HCT116 (cell line): ENCODE results near the gene CDH4. TPM values are rescaled to one million over a fixed set of nuclear protein-coding genes. Genes with fewer than 3 reads are reported as not detected.

Experiments
- ATAC-seq: fragments of 200-7000 bp; cut with Tn5 transposase; 2 replicates; pipeline ENCODE4 v1.9.1; 2020; ENCODE audit warnings: mild to moderate bottlenecking, moderate library complexity
- BruUV-seq: library from RNA; stranded (reverse); fragments of 400-500 nt; replicated peaks from 2 replicates; lab custom pipeline; 2021; lab: Mats Ljungman, UMichigan
- CTCF ChIA-PET: fragments of 300-600 bp; sonication (Branson Sonifier 250); formaldehyde crosslinking; loops from one replicate; lab custom pipeline; 2021; ENCODE audit warnings: antibody characterized with exemption; lab: Charles Lee
- POLR2A ChIA-PET: fragments of 300-600, 350-600 bp; sonication (Branson Sonifier 250); formaldehyde crosslinking; loops from one replicate; lab custom pipeline; 2021; ENCODE audit warnings: antibody characterized with exemption; lab: Charles Lee
- RAD21 ChIA-PET, 2 experiments: fragments of 300-600 bp; sonication (Branson Sonifier 250); formaldehyde crosslinking; loops; one replicate each; lab custom pipeline; 2023; ENCODE audit warnings: low total read pairs in 2 of 2; ENCODE audit not compliant: uncharacterized antibody in 2 of 2, unreplicated experiment in 2 of 2, low non-redundant PET in 1 of 2; lab: Charles Lee
- DNase-seq: peaks from one replicate; pipeline ENCODE4 v3.0.0-alpha.2; 2010; ENCODE audit warnings: low read depth, low spot score
- H2AFZ ChIP-seq: fragments of 200-600 bp; shearing (Covaris generic), sonication (generic); 2 replicates; pipeline ENCODE4 v1.6.1; 2017; ENCODE audit warnings: low read depth, mixed run types, mixed read lengths, antibody characterized with exemption, low read length; ENCODE audit not compliant: poor library complexity, severe bottlenecking
- H3K27ac ChIP-seq: 2 replicates; pipeline ENCODE4 v1.5.1; 2012; ENCODE audit warnings: low read depth, low read length
- H3K27me3 ChIP-seq: fragments of 200-600 bp; sonication (generic); 2 replicates; pipeline ENCODE4 v1.6.1; 2016; ENCODE audit warnings: mixed run types, low read length, mixed read lengths; ENCODE audit not compliant: insufficient read depth
- H3K36me3 ChIP-seq, 2 experiments: fragments of 200-500 bp in 1 of 2; fragments of 200-600 bp in 1 of 2; sonication (Bioruptor generic) in 1 of 2; sonication (generic) in 1 of 2; 2 replicates each; pipeline versions ENCODE4 v1.5.1 to v1.6.1; 2014 to 2016; ENCODE audit warnings: low read length in 2 of 2, inconsistent platforms in 1 of 2, mixed read lengths in 1 of 2, mixed run types in 1 of 2; ENCODE audit not compliant: insufficient read depth in 2 of 2, control insufficient read depth in 1 of 2
- H3K4me1 ChIP-seq, 2 experiments: fragments of 200-600 bp in 1 of 2; sonication (generic) in 1 of 2; 2 replicates each; pipeline versions ENCODE4 v1.5.1 to v1.6.1; 2012 to 2017; ENCODE audit warnings: low read length in 2 of 2, inconsistent platforms in 1 of 2, mild to moderate bottlenecking in 1 of 2, mixed read lengths in 1 of 2, mixed run types in 1 of 2, moderate library complexity in 1 of 2; ENCODE audit not compliant: insufficient read depth in 2 of 2, control insufficient read depth in 1 of 2
- H3K4me2 ChIP-seq: fragments of 200-600 bp; sonication (generic); 2 replicates; pipeline ENCODE4 v1.6.1; 2017; ENCODE audit warnings: mixed run types, low read length, mixed read lengths
- H3K4me3 ChIP-seq, 2 experiments: fragments of 200-600 bp in 1 of 2; sonication (generic) in 1 of 2; replicated peaks in 1 of 2; 2 replicates each; pipeline ENCODE4 v1.5.1; 2011 to 2016; ENCODE audit warnings: low read length in 2 of 2, control low read depth in 1 of 2, low read depth in 1 of 2, mild to moderate bottlenecking in 1 of 2, mixed read lengths in 1 of 2, mixed run types in 1 of 2
- H3K79me2 ChIP-seq: fragments of 200-600 bp; sonication (generic); 2 replicates; pipeline ENCODE4 v1.6.1; 2017; ENCODE audit warnings: mild to moderate bottlenecking, mixed run types, low read length, moderate library complexity, mixed read lengths; ENCODE audit not compliant: insufficient read depth
- H3K9ac ChIP-seq: fragments of 200-600 bp; sonication (generic); 2 replicates; pipeline ENCODE4 v1.6.1; 2016; ENCODE audit warnings: low read length, mixed read lengths
- H3K9me2 ChIP-seq: fragments of 200-600 bp; sonication (generic), shearing (Covaris generic); 2 replicates; pipeline ENCODE4 v1.6.1; 2017; ENCODE audit warnings: mixed run types, mild to moderate bottlenecking, moderate library complexity; ENCODE audit not compliant: insufficient read depth
- H3K9me3 ChIP-seq, 2 experiments: fragments of 200-500 bp in 1 of 2; fragments of 200-600 bp in 1 of 2; sonication (Bioruptor generic) in 1 of 2; sonication (generic) in 1 of 2; 2 replicates each; pipeline ENCODE4 v1.6.1; 2014 to 2017; ENCODE audit warnings: low read length in 2 of 2, mixed read lengths in 2 of 2, inconsistent platforms in 1 of 2, low read depth in 1 of 2, mild to moderate bottlenecking in 1 of 2, mixed run types in 1 of 2, moderate library complexity in 1 of 2; ENCODE audit not compliant: control insufficient read depth in 1 of 2, insufficient read depth in 1 of 2
- H4K20me1 ChIP-seq: fragments of 200-600 bp; sonication (generic), shearing (Covaris generic); 2 replicates; pipeline ENCODE4 v1.6.1; 2017; ENCODE audit warnings: mixed run types, mild to moderate bottlenecking, moderate library complexity; ENCODE audit not compliant: insufficient read depth
- ATF3 ChIP-seq: IDR thresholded peaks from 2 replicates; pipeline ENCODE4 v1.6.1; 2012
- CBX3 ChIP-seq: IDR thresholded peaks from 2 replicates; pipeline ENCODE4 v1.6.1; 2012; ENCODE audit warnings: low read depth
- EGR1 ChIP-seq: IDR thresholded peaks from 2 replicates; pipeline ENCODE4 v1.6.1; 2012; ENCODE audit warnings: low read depth
- ELF1 ChIP-seq: IDR thresholded peaks from 2 replicates; pipeline ENCODE4 v1.6.1; 2012; ENCODE audit warnings: low read depth, borderline replicate concordance
- EZH2 ChIP-seq: fragments of 200-600 bp; sonication (generic); IDR thresholded peaks from 2 replicates; pipeline ENCODE4 v1.6.1; 2017; ENCODE audit warnings: antibody characterized with exemption, mixed run types
- EZH2phosphoT487 ChIP-seq: fragments of 200-600 bp; IDR thresholded peaks from 2 replicates; pipeline ENCODE4 v1.6.1; 2018; ENCODE audit warnings: antibody characterized with exemption, borderline replicate concordance
- JUND ChIP-seq: IDR thresholded peaks from 2 replicates; pipeline ENCODE4 v1.6.1; 2012
- MAX ChIP-seq: IDR thresholded peaks from 2 replicates; pipeline ENCODE4 v1.6.1; 2012
- POLR2A ChIP-seq: IDR thresholded peaks from 2 replicates; pipeline ENCODE4 v1.7.0; 2011; ENCODE audit warnings: borderline replicate concordance; ENCODE audit not compliant: insufficient read depth, insufficient read length; ENCODE audit errors: extremely low read depth
- RAD21 ChIP-seq: IDR thresholded peaks from 2 replicates; pipeline ENCODE4 v1.6.1; 2012; ENCODE audit warnings: low read depth, mild to moderate bottlenecking
- SIN3A ChIP-seq: IDR thresholded peaks from 2 replicates; pipeline ENCODE4 v1.6.1; 2012; ENCODE audit warnings: low read depth
- SRF ChIP-seq: IDR thresholded peaks from 2 replicates; pipeline ENCODE4 v1.6.1; 2012; ENCODE audit warnings: low read depth
- TCF7L2 ChIP-seq: IDR thresholded peaks from 2 replicates; pipeline ENCODE4 v1.7.0; 2011; ENCODE audit warnings: borderline replicate concordance, inconsistent platforms; ENCODE audit not compliant: insufficient read depth, insufficient read length; ENCODE audit errors: extremely low read depth
- ZBTB33 ChIP-seq: IDR thresholded peaks from 2 replicates; pipeline ENCODE4 v1.6.1; 2011; ENCODE audit warnings: mild to moderate bottlenecking, low read length, moderate library complexity; ENCODE audit not compliant: insufficient replicate concordance; ENCODE audit errors: extremely low read depth
- intact Hi-C: fragments of 100-400 bp; cut with micrococcal nuclease; formaldehyde crosslinking; loops from 2 replicates; pipeline ENCODE4 v1.10.0; 2022
- total RNA-seq: library from RNA; stranded (reverse); gene quantifications from one replicate; pipeline ENCODE4 v1.2.1, GENCODE V29; 2021; ENCODE audit not compliant: unreplicated experiment
- TF ChIP-seq, protein P1 (sequence below), 3 experiments: fragments of 200-600 bp in 1 of 3; sonication (generic) in 1 of 3; IDR thresholded peaks in 2 of 3; conservative IDR thresholded peaks in 1 of 3; 2 replicates each; pipeline ENCODE4 v1.5.1; 2012 to 2017; ENCODE audit warnings: low read depth in 2 of 3, low read length in 2 of 3, antibody characterized with exemption in 1 of 3, borderline replicate concordance in 1 of 3, control low read depth in 1 of 3, mild to moderate bottlenecking in 1 of 3, mixed read lengths in 1 of 3, mixed run types in 1 of 3, moderate library complexity in 1 of 3; ENCODE audit not compliant: insufficient read depth in 1 of 3

The CDH4 gene
- total RNA-seq, 1 experiment from 2014 or later, result not detected

GRCh38 chr20:61205769-61206168, 46.3 kb upstream of the CDH4 start (continued):
- no peak for TF ChIP-seq ZBTB33
- no peak for TF ChIP-seq EZH2phosphoT487
- TF ChIP-seq RAD21, result no peak
- no peak for TF ChIP-seq EGR1
- no peak for TF ChIP-seq SRF

DNA sequence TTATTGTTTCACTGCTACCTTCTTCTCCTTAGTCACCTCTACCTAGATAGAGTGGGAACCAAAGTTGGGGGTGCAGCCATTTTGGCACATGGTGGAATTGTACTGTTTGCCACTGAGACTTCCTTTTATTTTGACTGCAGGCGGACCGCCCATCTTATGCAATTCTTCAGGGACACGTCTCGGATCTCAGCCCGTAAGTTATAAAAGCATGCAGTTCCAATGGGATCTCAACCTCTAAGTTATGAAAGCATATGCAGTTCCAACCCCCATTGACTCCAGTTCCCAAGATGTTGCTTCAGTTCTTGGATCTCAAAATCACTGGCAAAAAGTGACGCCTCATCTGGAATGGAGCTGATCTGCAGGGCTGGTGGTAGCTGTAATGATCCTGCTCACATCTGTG, 41.2 kb upstream of the CDH4 start:
- no peak overlapping the region for H2AFZ ChIP-seq
- intact Hi-C loops, result no loop called here
- H3K9me3 ChIP-seq, result peaks cover 5 to 23% of the 10 kb centered on the region in 2 experiments; a peak in 2 of 4 replicates
- ChIA-PET POLR2A (no interaction called here), RAD21 (no interaction called here), CTCF (no interaction called here)
- no peaks in the 10 kb centered on the region for H3K36me3 ChIP-seq
- H3K79me2 ChIP-seq, result no peaks in the 10 kb centered on the region
- no peaks in the 10 kb centered on the region for H3K27me3 ChIP-seq
- DNase-seq (no peak), ATAC-seq (no peak)
- TF ChIP-seq ATF3 (no peak), ZBTB33 (no peak), ELF1 (no peak), JUND (no peak), EZH2 (no peak), TCF7L2 (no peak), CBX3 (no peak), POLR2A (no peak), EZH2phosphoT487 (no peak), SIN3A (no peak), SRF (no peak), MAX (no peak)
- TF ChIP-seq, protein P1, sequence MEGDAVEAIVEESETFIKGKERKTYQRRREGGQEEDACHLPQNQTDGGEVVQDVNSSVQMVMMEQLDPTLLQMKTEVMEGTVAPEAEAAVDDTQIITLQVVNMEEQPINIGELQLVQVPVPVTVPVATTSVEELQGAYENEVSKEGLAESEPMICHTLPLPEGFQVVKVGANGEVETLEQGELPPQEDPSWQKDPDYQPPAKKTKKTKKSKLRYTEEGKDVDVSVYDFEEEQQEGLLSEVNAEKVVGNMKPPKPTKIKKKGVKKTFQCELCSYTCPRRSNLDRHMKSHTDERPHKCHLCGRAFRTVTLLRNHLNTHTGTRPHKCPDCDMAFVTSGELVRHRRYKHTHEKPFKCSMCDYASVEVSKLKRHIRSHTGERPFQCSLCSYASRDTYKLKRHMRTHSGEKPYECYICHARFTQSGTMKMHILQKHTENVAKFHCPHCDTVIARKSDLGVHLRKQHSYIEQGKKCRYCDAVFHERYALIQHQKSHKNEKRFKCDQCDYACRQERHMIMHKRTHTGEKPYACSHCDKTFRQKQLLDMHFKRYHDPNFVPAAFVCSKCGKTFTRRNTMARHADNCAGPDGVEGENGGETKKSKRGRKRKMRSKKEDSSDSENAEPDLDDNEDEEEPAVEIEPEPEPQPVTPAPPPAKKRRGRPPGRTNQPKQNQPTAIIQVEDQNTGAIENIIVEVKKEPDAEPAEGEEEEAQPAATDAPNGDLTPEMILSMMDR (IDR thresholded peaks at IDR 0.05 in 2 of 3, conservative IDR thresholded peaks at IDR 0.05 in 1 of 3; ENCODE audit: borderline replicate concordance in 1 of 3, insufficient read depth in 1 of 3, low read depth in 2 of 3, low read length in 2 of 3), result no peak
- H3K4me3 ChIP-seq, result no peak overlapping the region
- no peaks in the 10 kb centered on the region for H3K9me2 ChIP-seq
- H3K4me1 ChIP-seq, result no peaks in the 10 kb centered on the region
- no peak overlapping the region for H3K9ac ChIP-seq
- H3K4me2 ChIP-seq, result no peak overlapping the region
- H3K27ac ChIP-seq, result no peak overlapping the region
- no peaks in the 10 kb centered on the region for H4K20me1 ChIP-seq
- no TSS peak for BruUV-seq
